BE2C (cell line): ENCODE data around the gene FLRT2.

ENCODE experiments used
- DNase-seq: peaks from one replicate; pipeline ENCODE4 v3.0.0-alpha.2; 2020
- H3K27me3 ChIP-seq: fragments of 250-450 bp; sonication (Bioruptor Pico); 2 replicates; pipeline ENCODE4 v1.5.1; 2020; ENCODE audit warnings: mild to moderate bottlenecking
- H3K36me3 ChIP-seq: fragments of 250-450 bp; sonication (Bioruptor Pico); 2 replicates; pipeline ENCODE4 v1.5.1; 2020; ENCODE audit warnings: mild to moderate bottlenecking
- H3K4me1 ChIP-seq: fragments of 250-450 bp; sonication (Bioruptor Pico); 2 replicates; pipeline ENCODE4 v1.5.1; 2020
- H3K4me3 ChIP-seq: 2 replicates; pipeline ENCODE4 v1.5.1; 2011; ENCODE audit warnings: low read depth, low read length
- H3K9me3 ChIP-seq: fragments of 250-450 bp; sonication (Bioruptor Pico); 2 replicates; pipeline ENCODE4 v1.5.1; 2020
- TF ChIP-seq, protein P1 (sequence below): IDR thresholded peaks from 2 replicates; pipeline ENCODE4 v1.5.1; 2012; ENCODE audit warnings: mild to moderate bottlenecking, low read depth, low read length

FLRT2 gene

DNA sequence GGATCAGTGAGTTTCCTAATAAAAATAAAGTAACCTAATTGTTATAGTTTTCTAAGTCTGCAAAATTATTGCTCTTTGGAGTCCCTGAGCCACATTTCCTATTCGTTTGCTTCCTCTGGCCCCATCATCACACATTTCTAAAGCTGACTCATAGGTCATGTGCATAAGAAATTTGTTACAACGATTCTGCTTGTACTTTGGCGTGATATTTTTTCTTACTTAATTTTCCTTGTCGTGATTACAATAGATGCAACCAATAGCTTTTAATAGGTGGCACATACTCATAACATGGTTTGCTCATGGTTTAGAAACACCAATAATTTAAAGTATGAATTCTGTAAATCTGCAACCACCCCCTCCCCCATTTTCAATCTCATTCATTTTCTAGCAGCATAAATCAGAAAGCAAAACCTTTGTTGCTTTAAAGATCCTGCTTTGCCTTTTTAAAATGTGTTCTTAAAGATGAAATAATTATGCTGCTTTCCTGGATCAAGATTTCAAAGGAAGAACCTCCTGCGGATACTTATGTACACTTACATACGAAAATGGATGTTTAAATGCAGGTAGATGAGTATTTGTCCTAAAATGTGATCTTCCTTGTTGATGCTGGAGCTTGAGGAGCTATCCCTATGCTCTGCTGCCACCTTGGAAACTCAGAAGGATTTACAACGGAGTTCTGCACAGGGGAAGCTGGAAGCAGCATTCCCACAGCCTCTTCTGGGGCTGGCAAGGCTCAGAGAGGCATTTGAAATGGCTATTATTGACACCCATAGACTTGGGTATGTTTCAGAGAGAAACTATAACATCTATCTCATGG lies 1.7 kb upstream of the FLRT2 start:
- Histone ChIP-seq H3K9me3 (no peaks in the 10 kb centered on the region; the same call in 1 of the 2 replicates), H3K27me3 (peaks cover 54% of the 10 kb centered on the region), H3K4me1 (no peaks in the 10 kb centered on the region), H3K36me3 (no peaks in the 10 kb centered on the region), H3K4me3 (no peak overlapping the region)
- TF ChIP-seq, protein P1, sequence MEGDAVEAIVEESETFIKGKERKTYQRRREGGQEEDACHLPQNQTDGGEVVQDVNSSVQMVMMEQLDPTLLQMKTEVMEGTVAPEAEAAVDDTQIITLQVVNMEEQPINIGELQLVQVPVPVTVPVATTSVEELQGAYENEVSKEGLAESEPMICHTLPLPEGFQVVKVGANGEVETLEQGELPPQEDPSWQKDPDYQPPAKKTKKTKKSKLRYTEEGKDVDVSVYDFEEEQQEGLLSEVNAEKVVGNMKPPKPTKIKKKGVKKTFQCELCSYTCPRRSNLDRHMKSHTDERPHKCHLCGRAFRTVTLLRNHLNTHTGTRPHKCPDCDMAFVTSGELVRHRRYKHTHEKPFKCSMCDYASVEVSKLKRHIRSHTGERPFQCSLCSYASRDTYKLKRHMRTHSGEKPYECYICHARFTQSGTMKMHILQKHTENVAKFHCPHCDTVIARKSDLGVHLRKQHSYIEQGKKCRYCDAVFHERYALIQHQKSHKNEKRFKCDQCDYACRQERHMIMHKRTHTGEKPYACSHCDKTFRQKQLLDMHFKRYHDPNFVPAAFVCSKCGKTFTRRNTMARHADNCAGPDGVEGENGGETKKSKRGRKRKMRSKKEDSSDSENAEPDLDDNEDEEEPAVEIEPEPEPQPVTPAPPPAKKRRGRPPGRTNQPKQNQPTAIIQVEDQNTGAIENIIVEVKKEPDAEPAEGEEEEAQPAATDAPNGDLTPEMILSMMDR, result no peak
- DNase-seq, result no peak

DNA sequence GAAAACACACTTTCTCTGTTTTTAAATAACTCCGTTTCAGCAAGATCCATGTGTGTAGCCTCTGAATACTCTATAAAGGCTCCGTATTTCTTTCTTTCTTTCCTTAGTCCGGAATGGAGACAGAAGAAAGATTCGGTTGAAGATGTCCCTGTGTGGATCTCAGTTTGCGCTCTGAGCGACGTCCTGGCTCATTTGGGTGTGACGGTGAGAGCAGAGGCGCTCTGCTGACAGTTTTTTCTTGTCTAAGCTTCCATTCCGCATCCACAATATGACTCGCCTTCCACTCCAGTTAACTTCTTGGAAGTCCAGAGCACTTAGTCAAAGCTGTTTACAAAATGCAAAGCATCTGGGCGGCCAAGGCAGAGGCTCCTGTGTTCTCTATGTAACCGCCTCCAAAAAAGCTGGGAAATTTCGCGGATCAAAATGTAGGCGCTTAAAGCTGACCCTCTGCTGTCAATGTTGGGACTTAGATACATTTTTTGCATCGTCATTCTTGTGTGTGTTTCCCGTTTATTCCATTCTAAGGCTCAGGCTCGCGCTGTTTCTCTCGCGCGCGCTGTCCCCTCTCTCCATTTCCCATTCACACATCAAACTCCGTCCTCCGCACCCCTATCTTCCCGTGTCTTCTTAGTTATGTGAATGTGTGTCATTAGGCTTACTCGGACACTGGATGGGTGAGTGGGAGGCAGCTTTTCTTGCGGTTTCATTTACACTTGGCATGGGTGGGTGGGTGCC lies 880 bp upstream of the FLRT2 start:
- no peaks in the 10 kb centered on the region for H3K36me3 ChIP-seq
- no peak overlapping the region for H3K4me3 ChIP-seq
- H3K9me3 ChIP-seq, result no peaks in the 10 kb centered on the region; the same call in 1 of the 2 replicates
- peaks cover 62% of the 10 kb centered on the region for H3K27me3 ChIP-seq
- H3K4me1 ChIP-seq, result no peaks in the 10 kb centered on the region
- DNase-seq, result no peak
- TF ChIP-seq, protein P1, result no peak

DNA sequence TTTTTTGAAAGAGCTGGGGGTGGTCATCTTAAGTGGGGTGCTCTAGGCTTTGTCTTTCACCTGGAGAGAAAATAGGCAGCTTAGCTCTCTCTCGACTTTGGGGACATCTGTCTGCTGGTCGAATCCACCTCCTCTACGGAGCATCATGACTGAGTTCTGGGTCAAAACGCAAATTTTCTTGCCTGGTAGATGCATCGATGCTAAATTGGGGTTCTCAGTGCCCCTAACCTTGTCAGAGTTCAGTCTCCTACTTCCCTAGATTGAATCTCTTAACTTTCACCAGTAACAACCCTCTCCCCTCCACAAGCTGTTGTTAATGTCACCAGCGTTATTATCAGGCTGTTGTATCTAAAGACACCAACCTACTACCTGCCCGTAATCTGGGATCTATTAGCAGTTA lies 682 bp downstream of the FLRT2 start:
- H3K9me3 ChIP-seq, result no peaks in the 10 kb centered on the region; the same call in 1 of the 2 replicates
- no peaks in the 10 kb centered on the region for H3K36me3 ChIP-seq
- DNase-seq, result no peak
- H3K27me3 ChIP-seq, result peaks cover 76% of the 10 kb centered on the region
- no peaks in the 10 kb centered on the region for H3K4me1 ChIP-seq
- H3K4me3 ChIP-seq, result no peak overlapping the region
- TF ChIP-seq, protein P1, result no peak

DNA sequence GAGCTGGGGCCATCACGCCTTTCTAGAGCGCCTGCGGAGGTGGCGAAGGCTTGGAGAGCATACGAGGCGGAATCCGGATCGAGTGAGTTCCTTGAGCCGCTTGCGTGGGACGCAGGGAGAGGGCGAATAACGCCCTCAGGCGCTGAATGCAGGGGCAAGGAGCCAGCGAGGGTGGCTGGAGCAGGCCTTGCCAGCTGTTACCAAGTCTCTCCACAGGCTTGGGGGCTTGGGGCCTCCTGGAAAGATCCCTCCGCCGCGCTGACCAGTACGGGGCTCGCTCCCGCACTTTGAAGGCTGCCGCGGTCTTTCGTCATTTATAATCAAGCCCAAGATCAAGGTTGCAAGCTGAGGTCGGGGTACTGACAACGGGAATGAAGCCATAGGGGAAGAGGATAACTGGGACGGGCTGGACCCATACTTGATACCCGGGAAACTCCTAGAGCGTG lies 1.2 kb downstream of the FLRT2 start:
- H3K4me1 ChIP-seq, result no peaks in the 10 kb centered on the region
- TF ChIP-seq, protein P1, result no peak
- H3K9me3 ChIP-seq, result no peaks in the 10 kb centered on the region; the same call in 1 of the 2 replicates
- DNase-seq, result no peak
- H3K27me3 ChIP-seq, result peaks cover 80% of the 10 kb centered on the region
- H3K36me3 ChIP-seq, result no peaks in the 10 kb centered on the region
- no peak overlapping the region for H3K4me3 ChIP-seq

DNA sequence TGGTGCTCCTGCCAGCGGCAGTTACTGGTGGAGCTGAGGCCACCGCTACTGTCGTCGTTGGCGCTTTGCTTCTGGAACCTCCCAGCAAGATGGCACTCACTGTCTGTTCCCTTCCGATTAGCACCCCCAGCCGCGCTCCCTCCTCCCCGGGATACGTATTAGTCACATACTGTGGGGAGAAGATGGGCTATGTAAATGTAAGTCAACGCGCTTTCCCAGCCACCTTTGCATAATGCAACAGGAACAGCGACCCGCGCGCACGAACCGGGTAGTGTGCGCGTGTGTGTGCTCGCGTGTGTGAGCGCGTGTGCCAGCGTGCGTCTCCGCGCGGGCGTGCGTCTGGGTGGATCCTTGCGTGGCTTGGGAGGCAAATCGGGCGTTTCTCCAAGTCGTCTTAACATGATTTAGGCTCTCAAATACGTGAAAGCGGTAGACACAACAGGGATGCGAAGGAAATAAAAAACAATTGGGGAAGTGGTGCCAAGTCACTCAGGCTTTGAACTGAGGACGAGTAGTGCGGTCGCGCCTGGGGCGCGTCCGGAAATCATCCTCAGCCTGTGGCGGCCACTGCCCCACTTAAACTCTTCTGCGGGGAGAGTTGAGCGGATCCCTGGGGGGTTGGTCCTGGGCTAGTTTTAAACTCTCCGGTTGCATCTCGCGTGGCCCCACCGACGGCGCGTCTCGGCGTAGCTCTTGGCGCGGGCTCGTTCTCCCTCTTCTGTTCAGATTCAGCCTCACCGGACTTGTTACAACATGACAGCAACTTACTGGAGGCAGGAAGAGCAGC lies 1.8 kb downstream of the FLRT2 start:
- DNase-seq, result peak; percentile 4
- Histone ChIP-seq H3K9me3 (no peaks in the 10 kb centered on the region; the same call in 1 of the 2 replicates), H3K27me3 (peaks cover 84% of the 10 kb centered on the region), H3K4me1 (no peaks in the 10 kb centered on the region), H3K4me3 (no peak overlapping the region), H3K36me3 (no peaks in the 10 kb centered on the region)
- TF ChIP-seq, protein P1, result no peak
